Activated CD4-positive, alpha-beta T cell treated with anti-CD3 and anti-CD28 coated beads, Interleukin-2, Interleukin-4, amounts not matched to agents 100 ng/mL and 50 ng/mL, durations not matched to agents 16 hours and 8 hours (primary cell): ENCODE measurements around the gene TRAF3IP1.
"Not testable (repeated sequence)": the region's sequence is repeated elsewhere in the genome, so short reads cannot be mapped to it uniquely, and the experiment has no call there.

Experiments
- DNase-seq: peaks from one replicate; pipeline ENCODE4 v3.0.0-alpha.2; 2020; ENCODE audit warnings: low spot score

TRAF3IP1 gene

GRCh38 chr2:238308177-238308576 is 12.1 kb upstream of the TRAF3IP1 start:
- DNase-seq, result no peak

DNA sequence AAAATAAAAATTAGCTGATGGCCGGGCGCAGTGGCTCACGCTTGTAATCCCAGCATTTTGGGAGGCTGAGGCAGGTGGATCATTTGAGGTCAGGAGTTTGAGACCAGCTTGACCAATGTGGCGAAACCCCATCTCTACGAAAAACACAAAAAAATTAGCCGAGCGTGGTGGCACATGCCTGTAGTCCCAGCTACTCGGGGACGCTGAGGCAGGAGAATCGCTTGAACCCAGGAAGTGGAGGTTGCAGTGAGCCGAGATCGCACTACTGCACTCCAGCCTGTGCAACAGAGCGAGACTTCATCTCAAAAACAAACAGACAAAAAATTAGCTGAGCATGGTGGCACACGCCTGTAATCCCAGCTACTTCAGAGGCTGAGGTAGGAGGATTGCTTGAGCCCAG is 9.6 kb upstream of the TRAF3IP1 start:
- DNase-seq, result not testable (repeated sequence)

DNA sequence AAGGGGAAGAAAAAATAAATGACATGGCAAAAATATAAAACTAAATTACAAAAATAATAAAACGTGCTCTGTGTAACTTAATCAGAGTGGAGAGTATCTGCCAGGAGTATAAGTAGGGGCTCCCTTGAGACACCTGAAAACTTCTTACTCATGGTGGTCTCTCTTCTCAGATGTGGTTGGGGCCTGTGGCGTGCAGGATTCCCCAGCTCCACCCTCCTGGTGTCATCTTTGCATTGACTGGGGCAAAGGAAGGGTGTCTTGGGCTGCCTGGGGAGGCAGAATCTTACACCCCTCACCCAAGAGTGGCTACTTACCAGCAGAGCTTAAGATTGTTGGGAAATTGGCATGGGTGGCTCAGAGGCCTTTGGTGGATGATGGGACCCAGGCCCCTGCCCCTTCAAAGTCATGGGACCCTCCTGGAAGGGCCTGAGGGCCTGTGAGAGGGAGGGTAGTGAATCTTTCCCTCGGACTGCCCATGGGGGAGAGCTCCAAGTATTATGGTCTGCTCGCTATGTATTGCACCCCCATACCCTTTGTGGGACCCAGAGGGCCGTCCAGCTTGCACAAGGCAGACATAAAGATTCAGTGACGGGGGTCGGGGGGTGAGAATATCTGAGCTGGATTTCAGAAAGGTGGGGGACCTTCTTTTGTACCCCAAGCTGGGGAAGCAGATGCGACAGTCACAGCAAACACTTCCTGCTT is 6.9 kb upstream of the TRAF3IP1 start:
- no peak for DNase-seq

- no peak for DNase-seq
These were observed 6.3 kb upstream of the TRAF3IP1 start for GRCh38 chr2:238313991-238314350.

DNA sequence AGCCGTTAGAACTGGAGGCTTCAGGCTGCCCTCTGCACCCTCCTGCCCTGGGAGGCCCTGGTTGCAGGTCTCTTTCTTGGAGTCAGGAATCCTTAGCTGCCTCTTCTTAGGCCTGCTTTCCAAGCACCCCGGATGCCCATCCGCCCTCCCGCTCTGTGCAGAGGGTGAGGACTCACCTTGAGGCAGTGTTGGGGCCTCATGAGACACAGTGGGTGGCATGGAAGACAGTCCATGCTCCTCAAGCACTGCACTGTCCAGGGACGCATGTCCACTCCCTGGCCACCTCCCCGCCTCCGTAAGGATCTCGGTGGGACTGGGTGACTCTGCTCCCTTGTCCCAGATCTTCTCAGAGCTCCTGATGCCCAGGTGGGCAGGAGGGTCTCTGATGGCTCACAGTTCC is 5.7 kb upstream of the TRAF3IP1 start:
- DNase-seq, result no peak

DNA sequence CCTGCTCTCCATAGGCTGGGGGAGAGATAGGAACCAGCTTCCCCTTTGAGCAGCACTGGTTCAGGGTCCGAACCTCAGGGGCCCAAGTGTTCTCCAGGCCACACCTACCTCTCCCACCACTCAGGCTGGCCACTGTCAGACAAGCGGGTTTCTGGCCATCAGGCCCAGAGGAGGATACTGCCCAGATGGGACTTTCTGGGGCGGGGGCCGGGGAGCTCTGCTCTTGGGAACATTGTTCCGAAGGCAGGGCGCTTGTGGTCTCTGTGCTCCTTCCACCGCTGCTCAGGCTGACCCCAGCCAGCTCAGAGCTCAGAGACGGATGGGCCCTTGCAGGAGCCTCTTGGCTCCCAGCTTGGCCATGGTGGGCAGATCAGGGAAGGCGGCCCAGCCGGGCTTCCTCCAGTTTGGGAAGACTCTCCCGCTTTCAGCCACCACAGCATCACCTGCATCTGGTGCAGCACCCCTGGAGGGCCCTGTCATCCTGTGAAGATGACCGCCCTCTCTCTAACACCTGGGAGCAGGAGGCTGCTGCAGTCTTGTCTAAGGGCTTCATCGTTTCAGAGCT is 5.2 kb upstream of the TRAF3IP1 start:
- no peak for DNase-seq

DNA sequence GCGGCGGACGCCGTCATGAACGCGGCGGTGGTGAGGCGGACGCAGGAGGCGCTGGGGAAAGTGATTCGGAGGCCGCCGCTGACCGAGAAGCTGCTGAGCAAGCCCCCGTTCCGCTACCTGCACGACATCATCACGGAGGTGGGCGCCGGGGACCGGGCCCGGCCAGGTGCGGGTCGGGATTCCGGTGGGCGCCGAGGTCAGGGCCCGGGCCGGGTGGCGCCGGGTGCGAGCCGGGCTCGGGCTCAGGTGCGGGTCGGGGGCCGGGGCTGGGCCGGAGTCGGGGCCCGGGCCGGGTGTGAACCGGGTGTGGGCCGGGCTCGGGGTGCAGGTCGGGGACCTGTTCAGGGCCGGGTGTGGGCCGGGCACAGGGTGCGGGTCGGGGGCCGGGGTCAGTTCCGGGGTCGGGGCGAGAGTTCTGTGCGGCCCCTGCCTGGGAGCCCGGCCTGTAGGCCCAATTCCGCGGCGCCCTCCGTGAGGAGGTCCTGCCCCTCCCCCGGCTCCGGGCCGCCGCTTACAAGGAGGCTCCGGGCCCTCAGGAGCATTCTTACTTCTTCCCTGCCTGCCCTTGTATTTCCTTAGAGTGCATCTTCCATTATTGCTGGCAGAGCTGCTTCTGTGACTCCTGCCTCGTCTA is 447 bp downstream of the TRAF3IP1 start:
- no peak for DNase-seq

DNA sequence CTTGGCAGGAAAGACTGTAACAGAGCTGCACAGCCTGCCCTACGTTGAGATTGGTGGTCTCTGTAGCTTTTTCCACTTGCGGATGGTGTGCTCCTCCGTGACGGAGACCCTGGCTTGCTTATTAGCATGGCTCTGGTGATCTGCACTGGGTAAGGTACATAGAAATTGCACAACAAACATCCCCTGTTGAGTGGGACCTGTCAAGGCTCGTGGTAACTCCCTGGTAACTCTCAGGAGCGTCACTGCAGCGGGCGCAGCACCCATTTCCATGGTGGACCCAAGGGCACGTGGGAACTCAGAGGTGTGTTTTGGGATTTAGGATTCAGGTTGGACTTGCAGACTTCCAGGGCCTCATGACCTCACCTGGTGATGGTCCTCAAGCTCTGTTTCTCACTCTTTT is 1.1 kb downstream of the TRAF3IP1 start:
- DNase-seq, result no peak

DNA sequence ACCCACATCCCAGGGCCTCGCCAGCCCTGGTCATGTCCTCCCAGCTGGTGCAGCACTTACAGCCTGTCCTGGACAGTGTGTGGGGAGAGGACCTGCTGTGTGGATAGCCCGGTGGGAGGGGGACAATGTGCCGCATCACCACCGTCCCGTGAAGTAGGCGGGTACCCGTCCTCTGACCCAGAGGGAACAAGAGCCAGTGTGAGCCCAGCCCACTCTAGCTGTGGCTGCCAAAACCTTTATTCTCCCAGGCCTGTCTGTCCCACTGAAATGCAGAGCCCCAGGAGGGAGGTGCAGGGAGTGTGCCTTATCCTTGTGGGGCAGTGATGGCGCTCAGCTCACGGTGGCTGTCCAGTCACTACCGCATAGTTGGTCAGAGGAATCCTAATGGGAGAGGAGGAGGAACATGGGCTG is 1.7 kb downstream of the TRAF3IP1 start:
- DNase-seq, result no peak

DNA sequence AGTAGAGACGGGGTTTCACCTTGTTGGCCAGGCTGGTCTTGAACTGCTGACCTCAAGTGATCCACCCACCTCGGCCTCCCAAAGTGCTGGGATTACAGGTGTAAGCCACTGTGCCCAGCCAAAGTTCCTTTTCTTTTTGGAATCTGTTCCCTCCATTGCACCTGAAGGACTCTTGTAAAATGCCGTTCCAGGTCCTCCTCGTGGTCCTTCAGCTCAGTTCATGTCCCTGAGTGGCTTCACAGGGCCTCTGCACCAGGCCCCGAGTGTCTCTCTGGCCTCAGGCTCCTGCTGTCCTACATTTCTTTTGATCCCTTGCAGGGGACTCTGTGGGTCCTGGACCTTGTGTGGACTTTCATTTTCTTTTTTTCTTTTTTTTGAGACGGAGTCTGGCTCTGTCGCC is 3.9 kb downstream of the TRAF3IP1 start:
- DNase-seq, result not testable (repeated sequence)

GRCh38 chr2:238325694-238326093 is 5.4 kb downstream of the TRAF3IP1 start:
- DNase-seq, result no peak

GRCh38 chr2:238326801-238327365 is 6.6 kb downstream of the TRAF3IP1 start:
- no peak for DNase-seq

GRCh38 chr2:238327751-238328150 is 7.4 kb downstream of the TRAF3IP1 start:
- no peak for DNase-seq

- DNase-seq, result no peak
These were observed 10.1 kb downstream of the TRAF3IP1 start for GRCh38 chr2:238330391-238330790.

DNA sequence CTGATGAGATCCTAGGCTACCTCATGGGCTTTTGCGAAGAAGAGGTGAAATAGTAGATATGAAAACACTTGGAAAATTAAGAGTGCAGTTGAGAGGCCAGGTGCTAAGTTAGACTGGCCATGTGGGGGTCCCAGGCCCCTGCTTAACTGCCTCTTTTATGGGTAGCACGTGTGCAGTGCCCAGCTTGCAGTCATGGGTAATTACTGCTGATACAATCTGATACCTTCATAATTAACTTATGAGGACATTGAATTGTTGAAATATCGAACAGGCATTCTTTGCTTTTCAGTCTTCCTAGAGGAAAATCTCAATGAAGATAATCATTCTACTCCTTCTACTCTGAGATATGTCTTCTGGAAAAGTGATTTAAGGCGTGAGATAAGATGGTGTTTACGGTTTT is 11.6 kb downstream of the TRAF3IP1 start:
- DNase-seq, result no peak

- no peak for DNase-seq
These were observed 14.6 kb downstream of the TRAF3IP1 start for GRCh38 chr2:238334885-238335284.

DNA sequence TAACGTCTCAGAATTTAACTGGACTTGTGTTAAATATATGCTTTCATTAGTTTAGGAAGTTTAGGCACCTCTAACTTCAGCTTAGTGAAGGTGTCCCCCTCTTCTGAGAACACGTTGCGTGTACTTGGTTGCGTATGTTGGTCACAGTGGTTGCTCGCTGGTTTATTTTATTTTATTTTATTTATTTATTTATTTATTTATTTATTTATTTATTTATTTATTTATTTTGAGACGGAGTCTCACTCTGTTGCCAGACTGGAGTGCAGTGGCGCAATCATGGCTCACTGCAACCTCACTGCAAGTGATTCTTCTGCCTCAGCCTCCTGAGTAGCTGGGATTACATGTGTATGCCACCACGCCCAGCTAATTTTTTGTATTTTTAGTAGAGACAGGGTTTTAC is 15.3 kb downstream of the TRAF3IP1 start:
- not testable (repeated sequence) for DNase-seq

- DNase-seq, result no peak
These were observed 15.8 kb downstream of the TRAF3IP1 start for GRCh38 chr2:238336151-238336550.

DNA sequence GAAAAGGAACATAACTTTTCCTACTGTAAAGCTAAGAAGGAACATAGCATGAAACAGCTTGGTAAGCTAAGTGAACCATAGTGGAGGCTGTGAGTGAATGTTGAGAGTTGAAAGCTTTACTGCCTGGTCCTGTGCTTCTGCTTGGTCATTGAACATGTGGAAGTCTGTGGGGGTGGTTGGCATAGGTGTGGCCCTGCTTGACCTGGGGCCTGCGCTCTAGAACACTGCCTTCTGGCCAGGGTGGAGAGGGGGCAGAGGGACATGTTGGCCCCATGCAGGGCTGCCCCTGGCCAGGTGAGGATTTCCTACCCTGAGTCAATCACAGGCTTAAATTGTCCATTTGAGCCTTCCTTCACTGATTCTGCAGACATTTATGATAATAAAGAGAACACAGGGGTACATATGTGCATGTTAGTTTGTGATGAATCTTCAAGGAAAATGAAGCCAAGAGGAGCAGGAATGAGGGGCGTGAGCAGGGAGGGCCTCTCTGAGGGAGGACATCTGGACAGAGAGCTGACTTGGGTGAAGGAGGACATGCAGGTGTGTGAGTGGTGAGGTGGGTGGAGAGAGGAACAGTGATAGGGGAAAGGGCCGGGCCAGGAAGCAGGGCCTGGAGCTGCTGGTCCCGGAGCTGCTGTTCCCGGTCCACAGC is 16.6 kb downstream of the TRAF3IP1 start:
- no peak for DNase-seq

GRCh38 chr2:238337846-238338245 is 17.5 kb downstream of the TRAF3IP1 start:
- DNase-seq, result no peak

DNA sequence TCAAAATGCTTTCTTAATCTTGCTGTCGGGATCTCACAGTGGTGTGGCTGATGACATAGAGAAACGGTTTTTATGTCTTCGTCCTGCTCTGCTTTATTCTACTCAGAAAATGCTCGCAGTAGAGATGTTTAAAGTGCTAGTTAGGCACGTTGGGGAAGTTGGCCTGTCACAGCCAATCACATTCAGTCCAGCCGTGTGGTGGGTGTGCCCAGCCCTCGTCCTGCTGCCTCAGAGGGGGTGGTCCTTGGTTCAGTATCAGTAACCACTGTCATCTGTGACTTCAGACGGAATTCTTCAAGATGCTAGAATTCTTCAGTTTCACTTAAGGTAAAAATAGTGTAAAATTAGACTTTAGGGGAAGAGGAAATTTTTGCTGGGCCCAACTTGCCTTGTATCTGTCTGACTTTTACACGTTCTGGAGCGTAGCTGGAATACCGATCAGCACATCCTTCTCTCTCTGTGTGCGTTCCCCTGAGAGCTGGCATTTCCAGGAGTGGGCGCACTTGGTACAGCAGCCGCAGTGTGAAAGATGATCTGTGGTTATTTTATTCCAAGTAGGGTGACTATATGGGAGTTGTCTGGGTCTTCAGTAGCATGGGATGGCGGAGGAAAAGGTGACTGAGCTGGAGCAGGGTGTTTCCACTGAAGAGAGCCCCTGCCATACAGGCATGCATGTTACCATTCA is 18.5 kb downstream of the TRAF3IP1 start:
- no peak for DNase-seq

DNA sequence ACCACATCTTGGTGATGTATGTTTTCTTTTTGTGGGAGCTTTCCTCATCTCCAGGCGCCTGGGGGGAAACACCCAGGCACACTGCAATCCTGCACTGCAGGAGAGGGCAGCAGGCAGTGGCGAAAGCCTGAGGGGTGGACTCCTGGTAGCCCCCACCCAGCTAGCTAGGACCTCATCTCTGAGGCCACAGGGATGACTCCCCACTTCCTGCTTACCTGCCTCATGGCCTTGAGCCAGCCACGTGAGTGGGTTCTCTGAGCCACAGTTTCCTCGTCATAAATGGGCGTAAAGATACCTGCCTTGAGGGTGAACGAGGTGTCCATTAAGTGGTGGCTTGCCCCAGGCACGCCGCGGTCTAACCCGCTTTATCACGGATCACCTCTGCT is 19.1 kb downstream of the TRAF3IP1 start:
- DNase-seq, result no peak
